Activated B cell treated with CpG ODN at 0.5 μM for 24 hours (primary cell): ENCODE results near the gene AGBL2. TPM values are rescaled to one million over a fixed set of nuclear protein-coding genes. Genes with fewer than 3 reads are reported as not detected.
"Not testable (repeated sequence)": the region's sequence is repeated elsewhere in the genome, so short reads cannot be mapped to it uniquely, and the experiment has no call there.

Source experiments
- ATAC-seq: fragments of 200-7000 bp; cut with Tn5 transposase; one replicate; pipeline ENCODE4 v1.10.0; 2021; ENCODE audit warnings: low read depth, mild to moderate bottlenecking, moderate library complexity
- CTCF ChIA-PET: fragments of 350-600 bp; sonication (Branson Sonifier 250); formaldehyde crosslinking; loops from one replicate; lab custom pipeline; 2021; ENCODE audit warnings: antibody characterized with exemption; lab: Charles Lee
- POLR2A ChIA-PET: fragments of 350-600 bp; sonication (Branson Sonifier 250); formaldehyde crosslinking; loops from one replicate; lab custom pipeline; 2021; ENCODE audit warnings: antibody characterized with exemption; lab: Charles Lee
- DNase-seq: peaks from one replicate; pipeline ENCODE4 v3.0.0; 2022
- H3K27ac Mint-ChIP-seq: one replicate; pipeline ENCODE4 v1.8.0; 2020; ENCODE audit warnings: mixed read lengths
- H3K27me3 Mint-ChIP-seq: one replicate; pipeline ENCODE4 v1.8.0; 2021; ENCODE audit warnings: mixed read lengths
- H3K36me3 Mint-ChIP-seq: one replicate; pipeline ENCODE4 v1.8.0; 2021; ENCODE audit warnings: low read depth, mixed read lengths
- H3K4me1 Mint-ChIP-seq: one replicate; pipeline ENCODE4 v1.8.0; 2021; ENCODE audit warnings: mixed read lengths
- H3K4me3 Mint-ChIP-seq: one replicate; pipeline ENCODE4 v1.8.0; 2020; ENCODE audit warnings: mild to moderate bottlenecking, mixed read lengths
- H3K9me3 Mint-ChIP-seq: one replicate; pipeline ENCODE4 v1.8.0; 2020; ENCODE audit warnings: mixed read lengths
- intact Hi-C: fragments of 100-400 bp; cut with micrococcal nuclease; formaldehyde crosslinking; loops from one replicate; pipeline ENCODE4 v1.15.1; 2024
- total RNA-seq: library from RNA; stranded (reverse); gene quantifications from 2 replicates; pipeline ENCODE4 v1.2.3, GENCODE V29; 2022
- TF ChIP-seq, protein P1 (sequence below): fragments of 200-600 bp; IDR thresholded peaks from one replicate; pipeline ENCODE4 v1.8.0; 2022; ENCODE audit warnings: antibody characterized with exemption, mild to moderate bottlenecking

AGBL2 gene
- total RNA-seq, 1 donor from 2014 or later, result 7.0 TPM

DNA sequence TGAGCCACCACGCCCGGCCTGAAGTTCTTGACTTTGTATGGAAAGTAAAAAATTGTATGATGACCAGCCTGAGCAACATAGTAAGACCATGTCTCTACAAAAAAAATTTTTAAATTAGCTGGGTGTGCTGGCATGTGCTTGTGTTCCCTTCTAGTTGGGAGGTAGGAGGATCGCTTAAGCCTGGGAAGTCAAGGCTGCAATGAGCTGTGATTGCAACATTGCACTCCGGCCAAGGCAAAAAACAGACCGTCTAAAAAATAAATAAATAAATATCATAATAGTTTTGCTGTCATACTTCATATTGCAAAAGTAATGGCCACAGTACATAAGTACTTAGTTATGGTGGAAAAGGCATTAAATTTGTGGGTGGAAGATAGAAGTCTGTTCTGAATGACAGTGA, 3.4 kb downstream of the AGBL2 start:
- DNase-seq, result no peak
- CTCF ChIA-PET, result no interaction called here
- peaks cover 11% of the 10 kb centered on the region for H3K4me1 Mint-ChIP-seq
- POLR2A ChIA-PET, result no interaction called here
- H3K27ac Mint-ChIP-seq, result no peak overlapping the region
- H3K36me3 Mint-ChIP-seq, result peaks cover 11% of the 10 kb centered on the region
- H3K4me3 Mint-ChIP-seq, result no peak overlapping the region
- no peaks in the 10 kb centered on the region for H3K27me3 Mint-ChIP-seq
- intact Hi-C loops, result no loop called here
- TF ChIP-seq, protein P1, sequence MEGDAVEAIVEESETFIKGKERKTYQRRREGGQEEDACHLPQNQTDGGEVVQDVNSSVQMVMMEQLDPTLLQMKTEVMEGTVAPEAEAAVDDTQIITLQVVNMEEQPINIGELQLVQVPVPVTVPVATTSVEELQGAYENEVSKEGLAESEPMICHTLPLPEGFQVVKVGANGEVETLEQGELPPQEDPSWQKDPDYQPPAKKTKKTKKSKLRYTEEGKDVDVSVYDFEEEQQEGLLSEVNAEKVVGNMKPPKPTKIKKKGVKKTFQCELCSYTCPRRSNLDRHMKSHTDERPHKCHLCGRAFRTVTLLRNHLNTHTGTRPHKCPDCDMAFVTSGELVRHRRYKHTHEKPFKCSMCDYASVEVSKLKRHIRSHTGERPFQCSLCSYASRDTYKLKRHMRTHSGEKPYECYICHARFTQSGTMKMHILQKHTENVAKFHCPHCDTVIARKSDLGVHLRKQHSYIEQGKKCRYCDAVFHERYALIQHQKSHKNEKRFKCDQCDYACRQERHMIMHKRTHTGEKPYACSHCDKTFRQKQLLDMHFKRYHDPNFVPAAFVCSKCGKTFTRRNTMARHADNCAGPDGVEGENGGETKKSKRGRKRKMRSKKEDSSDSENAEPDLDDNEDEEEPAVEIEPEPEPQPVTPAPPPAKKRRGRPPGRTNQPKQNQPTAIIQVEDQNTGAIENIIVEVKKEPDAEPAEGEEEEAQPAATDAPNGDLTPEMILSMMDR, result no peak
- no peaks in the 10 kb centered on the region for H3K9me3 Mint-ChIP-seq
- no peak for ATAC-seq

DNA sequence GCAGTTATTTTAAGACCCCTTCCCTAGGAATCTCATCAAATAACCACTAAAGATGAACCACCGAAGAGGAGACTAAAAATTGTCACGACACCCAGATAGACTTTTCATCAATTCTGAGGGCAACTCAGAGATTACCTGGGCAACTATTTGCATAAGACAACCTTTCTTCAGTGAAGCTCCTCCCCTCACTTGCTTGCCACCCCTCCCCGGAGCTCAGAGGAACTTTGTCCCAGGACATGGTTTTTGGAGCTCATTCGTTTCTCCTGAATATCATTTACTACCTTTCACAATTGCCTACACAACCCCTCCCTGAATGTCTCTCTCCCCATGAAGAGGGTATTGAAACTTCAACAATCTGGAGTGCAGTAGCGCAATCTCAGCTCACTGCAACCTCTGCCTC, 3.9 kb downstream of the AGBL2 start:
- intact Hi-C loops, result no loop called here
- no peak overlapping the region for H3K4me3 Mint-ChIP-seq
- ChIA-PET POLR2A (no interaction called here), CTCF (no interaction called here)
- ATAC-seq (no peak), DNase-seq (no peak)
- peaks cover 5% of the 10 kb centered on the region for H3K36me3 Mint-ChIP-seq
- H3K4me1 Mint-ChIP-seq, result peaks cover 11% of the 10 kb centered on the region
- no peaks in the 10 kb centered on the region for H3K27me3 Mint-ChIP-seq
- no peak overlapping the region for H3K27ac Mint-ChIP-seq
- no peaks in the 10 kb centered on the region for H3K9me3 Mint-ChIP-seq
- TF ChIP-seq, protein P1, result no peak

DNA sequence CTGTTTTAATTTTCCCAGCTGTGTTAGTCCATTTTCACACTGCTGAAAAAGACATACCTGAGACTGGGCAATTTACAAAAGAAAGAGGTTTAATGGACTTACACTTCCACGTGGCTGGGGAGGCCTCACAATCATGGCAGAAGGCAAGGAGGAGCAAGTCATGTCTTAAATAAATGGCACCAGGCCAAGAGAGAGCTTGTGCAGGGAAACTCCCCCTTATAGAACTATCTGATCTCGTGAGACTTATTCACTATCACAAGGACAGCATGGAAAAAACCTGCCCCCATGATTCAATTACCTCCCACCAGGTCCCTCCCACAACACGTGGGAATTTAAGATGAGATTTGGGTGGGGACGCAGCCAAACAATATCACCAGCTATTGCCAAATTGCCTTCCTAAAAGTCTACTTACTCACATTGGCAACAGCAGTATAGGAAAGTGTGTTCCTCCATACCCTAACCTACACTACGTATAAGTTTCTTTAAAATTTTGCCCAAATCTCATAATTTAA, 7.8 kb downstream of the AGBL2 start:
- POLR2A ChIA-PET, H3K27me3 Mint-ChIP-seq: not testable (repeated sequence)

DNA sequence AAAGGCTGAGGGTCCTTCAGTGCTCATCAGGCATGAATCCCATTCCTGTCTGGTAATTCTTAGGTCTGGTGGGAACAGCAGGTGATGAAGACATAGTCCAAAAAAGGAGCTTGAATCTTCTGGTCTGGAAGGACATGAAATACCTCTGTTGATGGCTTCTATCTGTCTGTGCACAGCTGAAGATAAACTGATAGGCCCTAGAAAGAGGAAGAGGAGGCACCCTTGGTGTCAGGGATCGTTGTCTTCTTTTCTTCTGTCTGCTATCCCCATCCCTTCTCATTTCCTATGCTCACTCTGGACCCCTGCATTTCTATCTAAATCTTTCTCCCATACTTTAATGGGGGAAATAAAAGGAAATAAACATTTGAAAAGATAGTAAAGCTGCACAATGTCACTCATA, 9.4 kb downstream of the AGBL2 start:
- H3K27me3 Mint-ChIP-seq, result no peaks in the 10 kb centered on the region
- no peak overlapping the region for H3K4me3 Mint-ChIP-seq
- TF ChIP-seq, protein P1, result no peak
- no peak overlapping the region for H3K27ac Mint-ChIP-seq
- CTCF ChIA-PET, result no interaction called here
- H3K9me3 Mint-ChIP-seq, result no peaks in the 10 kb centered on the region
- POLR2A ChIA-PET, result interaction anchor here (1.5 kb wide), 1 partner anchor 10 kb away, joined by 4 read pairs; the partner anchor contains the start of gene AGBL2
- no peak for DNase-seq
- no peaks in the 10 kb centered on the region for H3K36me3 Mint-ChIP-seq
- ATAC-seq, result no peak
- intact Hi-C loops, result no loop called here
- no peaks in the 10 kb centered on the region for H3K4me1 Mint-ChIP-seq

More for the DNA sequence above, 7.8 kb downstream of the AGBL2 start:
- DNase-seq, H3K9me3 Mint-ChIP-seq, H3K27ac Mint-ChIP-seq, H3K36me3 Mint-ChIP-seq, CTCF ChIA-PET, H3K4me1 Mint-ChIP-seq, H3K4me3 Mint-ChIP-seq, ATAC-seq, intact Hi-C loops: not testable (repeated sequence)

DNA sequence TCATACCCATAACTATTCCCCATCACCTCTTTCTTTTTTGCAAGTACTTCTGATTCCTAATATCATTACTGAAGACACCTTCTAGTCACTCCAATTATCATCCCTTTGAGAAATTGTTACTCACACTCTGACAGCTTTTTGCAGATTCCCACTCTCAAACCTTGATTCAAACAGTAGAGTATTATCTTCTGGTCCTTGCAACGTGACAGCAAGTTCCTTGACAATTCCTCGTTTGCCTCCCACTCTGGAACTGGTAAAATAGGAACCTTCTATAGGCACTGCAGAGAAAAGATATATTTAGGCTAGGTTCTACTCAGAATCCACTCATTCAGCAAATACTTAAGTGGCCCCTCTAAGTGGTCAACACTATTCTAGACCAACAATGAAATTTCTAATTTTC, 23.2 kb downstream of the AGBL2 start:
- intact Hi-C loops, result no loop called here
- ATAC-seq, result no peak
- Mint-ChIP-seq H3K36me3 (peaks cover 2% of the 10 kb centered on the region), H3K4me3 (no peak overlapping the region), H3K4me1 (no peaks in the 10 kb centered on the region), H3K27me3 (no peaks in the 10 kb centered on the region), H3K9me3 (no peaks in the 10 kb centered on the region), H3K27ac (no peak overlapping the region)
- no peak for DNase-seq
- TF ChIP-seq, protein P1, result no peak
- ChIA-PET POLR2A (interaction anchor here (0.6 to 0.7 kb wide), 2 partner anchors 25 to 30 kb away, joined by 4 read pairs; no protein-coding TSS in a partner anchor), CTCF (no interaction called here)

DNA sequence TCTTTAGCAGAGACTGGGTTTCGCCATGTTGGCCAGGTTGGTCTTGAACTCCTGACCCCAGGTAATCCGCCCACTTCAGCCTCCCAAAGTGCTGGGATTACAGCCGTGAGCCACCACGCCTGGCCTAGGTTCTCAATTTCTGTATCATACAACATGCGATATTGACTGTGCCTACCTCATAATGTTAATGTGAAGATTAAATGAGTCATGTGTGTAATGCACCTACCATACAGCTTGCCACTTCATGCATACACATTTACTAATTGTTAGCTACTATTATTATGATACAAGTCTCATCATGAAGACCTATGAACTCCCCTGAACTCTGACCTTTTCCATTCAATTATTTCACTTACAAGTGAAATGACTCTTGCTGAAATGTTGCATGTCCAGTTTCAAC, 25.7 kb downstream of the AGBL2 start:
- H3K27me3 Mint-ChIP-seq, result no peaks in the 10 kb centered on the region
- POLR2A ChIA-PET, result no interaction called here
- intact Hi-C loops, result no loop called here
- CTCF ChIA-PET, result no interaction called here
- DNase-seq (no peak), ATAC-seq (no peak)
- TF ChIP-seq, protein P1, result no peak
- H3K4me1 Mint-ChIP-seq, result no peaks in the 10 kb centered on the region
- H3K36me3 Mint-ChIP-seq, result peaks cover 2% of the 10 kb centered on the region
- H3K9me3 Mint-ChIP-seq, result no peaks in the 10 kb centered on the region
- no peak overlapping the region for H3K27ac Mint-ChIP-seq
- H3K4me3 Mint-ChIP-seq, result no peak overlapping the region
